ENCODE measurements around the gene KHDC1.

DNA sequence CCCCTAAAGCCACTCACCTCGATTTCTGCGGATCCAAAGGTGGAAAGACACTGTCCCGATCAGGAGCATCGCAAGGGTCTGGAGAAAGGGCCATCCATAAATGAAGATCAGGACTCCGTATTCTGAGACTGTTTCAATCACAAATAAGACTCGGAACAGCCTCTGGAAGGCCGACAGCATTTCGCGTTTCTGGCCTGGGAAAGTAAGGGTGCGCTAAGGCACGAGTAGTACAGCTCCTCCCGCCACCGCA is 46.5 kb upstream of the KHDC1 start:
- TF ChIP-seq, protein P1, sequence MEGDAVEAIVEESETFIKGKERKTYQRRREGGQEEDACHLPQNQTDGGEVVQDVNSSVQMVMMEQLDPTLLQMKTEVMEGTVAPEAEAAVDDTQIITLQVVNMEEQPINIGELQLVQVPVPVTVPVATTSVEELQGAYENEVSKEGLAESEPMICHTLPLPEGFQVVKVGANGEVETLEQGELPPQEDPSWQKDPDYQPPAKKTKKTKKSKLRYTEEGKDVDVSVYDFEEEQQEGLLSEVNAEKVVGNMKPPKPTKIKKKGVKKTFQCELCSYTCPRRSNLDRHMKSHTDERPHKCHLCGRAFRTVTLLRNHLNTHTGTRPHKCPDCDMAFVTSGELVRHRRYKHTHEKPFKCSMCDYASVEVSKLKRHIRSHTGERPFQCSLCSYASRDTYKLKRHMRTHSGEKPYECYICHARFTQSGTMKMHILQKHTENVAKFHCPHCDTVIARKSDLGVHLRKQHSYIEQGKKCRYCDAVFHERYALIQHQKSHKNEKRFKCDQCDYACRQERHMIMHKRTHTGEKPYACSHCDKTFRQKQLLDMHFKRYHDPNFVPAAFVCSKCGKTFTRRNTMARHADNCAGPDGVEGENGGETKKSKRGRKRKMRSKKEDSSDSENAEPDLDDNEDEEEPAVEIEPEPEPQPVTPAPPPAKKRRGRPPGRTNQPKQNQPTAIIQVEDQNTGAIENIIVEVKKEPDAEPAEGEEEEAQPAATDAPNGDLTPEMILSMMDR (IDR thresholded peaks at IDR 0.05; ENCODE audit: low read depth, low read length) = no peak
- no peak for TF ChIP-seq EZH2phosphoT487 (IDR thresholded peaks at IDR 0.05; ENCODE audit: low read depth)
